ENCODE results near the gene ZNF280D.
"Not testable (repeated sequence)": the region's sequence is repeated elsewhere in the genome, so short reads cannot be mapped to it uniquely, and the experiment has no call there.

The ZNF280D gene

DNA sequence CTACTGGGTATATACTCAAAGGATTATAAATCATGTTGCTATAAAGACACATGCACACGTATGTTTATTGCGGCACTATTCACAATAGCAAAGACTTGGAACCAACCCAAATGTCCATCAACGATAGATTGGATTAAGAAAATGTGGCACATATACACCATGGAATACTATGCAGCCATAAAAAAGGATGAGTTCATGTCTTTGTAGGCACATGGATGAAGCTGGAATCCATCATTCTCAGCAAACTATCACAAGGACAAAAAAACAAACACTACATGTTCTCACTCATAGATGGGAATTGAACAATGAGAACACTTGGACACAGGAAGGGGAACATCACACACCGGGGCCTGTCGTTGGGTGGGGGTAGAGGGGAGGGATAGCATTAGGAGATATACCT, 23.8 kb downstream of the ZNF280D start:
- not testable (repeated sequence) for H3K9ac ChIP-seq (ENCODE audit: low read length); H3K27ac ChIP-seq (ENCODE audit: low read depth, low read length); H3K36me3 ChIP-seq (ENCODE audit: control insufficient read depth, insufficient read depth, low read length); H3K4me1 ChIP-seq (ENCODE audit: control insufficient read depth, insufficient read depth, low read length); H3K27me3 ChIP-seq (ENCODE audit: control insufficient read depth, insufficient read depth, low read length); H3K4me3 ChIP-seq (ENCODE audit: low read depth, low read length); H3K9me3 ChIP-seq (ENCODE audit: control insufficient read depth, insufficient read depth, low read depth, low read length)

DNA sequence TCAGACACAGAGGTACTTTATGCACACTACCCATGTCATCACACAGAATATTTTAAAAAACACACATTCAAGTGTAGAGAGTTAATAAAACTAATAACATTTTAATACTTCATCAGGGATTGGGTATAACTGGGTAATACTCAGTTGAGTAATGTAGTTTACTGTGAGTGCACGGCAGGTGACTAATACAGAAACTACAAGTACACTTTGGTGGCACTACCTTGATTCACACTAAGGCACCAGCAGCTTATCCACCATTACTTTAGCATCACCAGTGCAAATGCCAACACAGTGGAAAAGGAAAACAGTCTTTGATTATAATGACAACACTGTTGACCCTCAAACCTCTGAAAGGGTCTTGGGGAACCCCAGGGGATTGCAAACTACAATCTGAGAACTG, 33.6 kb downstream of the ZNF280D start:
- no peak overlapping the region for H3K4me3 ChIP-seq (ENCODE audit: low read depth, low read length)
- peaks cover 31% of the 10 kb centered on the region for H3K36me3 ChIP-seq (ENCODE audit: control insufficient read depth, insufficient read depth, low read length)
- no peaks in the 10 kb centered on the region for H3K27me3 ChIP-seq (ENCODE audit: control insufficient read depth, insufficient read depth, low read length)
- no peak overlapping the region for H3K27ac ChIP-seq (ENCODE audit: low read depth, low read length)
- no peaks in the 10 kb centered on the region for H3K4me1 ChIP-seq (ENCODE audit: control insufficient read depth, insufficient read depth, low read length)
- H3K9ac ChIP-seq (ENCODE audit: low read length) = no peak overlapping the region
- no peaks in the 10 kb centered on the region for H3K9me3 ChIP-seq (ENCODE audit: control insufficient read depth, insufficient read depth, low read depth, low read length)

DNA sequence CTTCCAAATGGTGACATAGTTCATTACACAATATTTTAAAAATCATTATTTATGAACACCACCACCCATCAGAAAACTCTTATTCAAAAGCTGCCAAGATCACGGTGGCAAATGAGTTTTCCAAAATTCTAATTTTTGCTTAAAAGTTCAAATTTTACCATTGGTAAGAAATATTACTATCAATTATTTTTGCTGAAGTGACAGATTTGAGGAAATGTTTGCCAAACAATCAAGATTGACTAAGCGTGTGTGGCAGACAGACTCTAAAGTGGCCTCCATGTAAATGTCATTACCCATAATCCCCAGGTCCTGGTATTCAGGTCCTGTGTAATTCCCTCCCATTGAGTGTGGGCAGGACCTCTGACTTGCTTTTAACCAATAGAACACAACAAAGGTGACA, 35.0 kb downstream of the ZNF280D start:
- Histone ChIP-seq H3K4me1 (ENCODE audit: control insufficient read depth, insufficient read depth, low read length) (no peaks in the 10 kb centered on the region), H3K27me3 (ENCODE audit: control insufficient read depth, insufficient read depth, low read length) (no peaks in the 10 kb centered on the region), H3K4me3 (ENCODE audit: low read depth, low read length) (no peak overlapping the region), H3K9ac (ENCODE audit: low read length) (no peak overlapping the region), H3K27ac (ENCODE audit: low read depth, low read length) (no peak overlapping the region), H3K36me3 (ENCODE audit: control insufficient read depth, insufficient read depth, low read length) (peaks cover 28% of the 10 kb centered on the region), H3K9me3 (ENCODE audit: control insufficient read depth, insufficient read depth, low read depth, low read length) (no peaks in the 10 kb centered on the region)

DNA sequence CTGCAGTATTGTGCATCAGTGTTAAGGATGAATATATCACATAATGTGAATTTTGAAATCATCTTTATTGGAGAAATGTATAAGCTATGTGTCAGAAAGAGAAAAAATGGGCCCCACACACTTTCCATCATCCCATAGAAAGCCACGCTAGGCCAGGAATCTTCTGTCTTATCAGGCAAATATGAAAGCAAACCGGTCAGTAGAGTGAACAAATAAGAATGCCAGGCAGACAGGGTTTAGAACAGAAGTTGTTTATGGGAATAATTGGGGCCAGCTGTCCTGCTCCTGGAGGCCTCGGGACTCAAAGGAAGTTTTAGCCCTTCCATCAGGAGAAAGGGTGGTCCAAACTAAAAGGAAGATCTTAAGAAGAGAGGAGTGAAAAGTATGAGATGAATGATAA, 39.5 kb downstream of the ZNF280D start:
- Histone ChIP-seq H3K9me3 (ENCODE audit: control insufficient read depth, insufficient read depth, low read depth, low read length) (no peaks in the 10 kb centered on the region), H3K36me3 (ENCODE audit: control insufficient read depth, insufficient read depth, low read length) (peaks cover 9% of the 10 kb centered on the region), H3K4me1 (ENCODE audit: control insufficient read depth, insufficient read depth, low read length) (no peaks in the 10 kb centered on the region), H3K4me3 (ENCODE audit: low read depth, low read length) (no peak overlapping the region), H3K27ac (ENCODE audit: low read depth, low read length) (no peak overlapping the region), H3K9ac (ENCODE audit: low read length) (no peak overlapping the region), H3K27me3 (ENCODE audit: control insufficient read depth, insufficient read depth, low read length) (no peaks in the 10 kb centered on the region)

DNA sequence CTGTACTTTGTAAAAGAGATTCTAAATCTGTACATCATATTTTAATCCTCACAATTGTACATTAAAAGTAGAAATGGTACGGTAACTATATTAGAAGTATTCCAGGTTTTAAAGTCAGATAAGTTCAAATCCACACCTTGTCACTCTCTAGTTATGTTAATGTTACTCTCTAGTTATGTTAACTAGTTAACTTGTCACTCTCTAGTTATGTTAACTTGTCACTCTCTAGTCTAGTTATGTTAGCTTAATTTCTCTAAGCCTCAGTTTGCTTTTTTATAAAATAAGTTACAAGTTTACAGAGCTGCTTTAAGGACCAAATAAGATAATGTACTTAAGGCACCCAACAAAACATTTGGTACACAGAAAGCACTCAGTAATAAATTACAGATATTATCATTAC, 42.6 kb downstream of the ZNF280D start:
- Histone ChIP-seq H3K9me3 (ENCODE audit: control insufficient read depth, insufficient read depth, low read depth, low read length) (no peaks in the 10 kb centered on the region), H3K4me1 (ENCODE audit: control insufficient read depth, insufficient read depth, low read length) (no peaks in the 10 kb centered on the region), H3K9ac (ENCODE audit: low read length) (no peak overlapping the region)

DNA sequence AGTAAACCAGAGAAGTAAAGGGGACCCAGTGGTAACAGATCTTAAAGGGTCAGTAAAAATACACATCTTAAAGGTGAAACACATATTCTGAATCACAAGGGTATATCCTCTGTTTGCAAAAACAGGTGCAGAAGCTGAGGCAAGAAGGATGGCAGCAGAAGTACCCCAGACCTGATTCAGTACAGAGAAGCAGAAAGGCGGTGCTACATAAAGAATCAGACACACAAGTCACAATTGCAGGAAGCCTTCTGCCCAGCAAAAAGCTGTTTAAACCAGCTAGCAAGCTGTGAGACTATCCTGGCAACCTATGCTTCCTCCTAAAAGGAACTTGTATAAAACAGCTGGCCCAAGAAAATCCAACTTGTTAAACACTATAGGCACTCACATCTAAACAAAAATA, 49.4 kb downstream of the ZNF280D start:
- Histone ChIP-seq H3K27ac (ENCODE audit: low read depth, low read length) (no peak overlapping the region), H3K4me3 (ENCODE audit: low read depth, low read length) (no peak overlapping the region), H3K4me1 (ENCODE audit: control insufficient read depth, insufficient read depth, low read length) (no peaks in the 10 kb centered on the region), H3K27me3 (ENCODE audit: control insufficient read depth, insufficient read depth, low read length) (no peaks in the 10 kb centered on the region), H3K36me3 (ENCODE audit: control insufficient read depth, insufficient read depth, low read length) (no peaks in the 10 kb centered on the region), H3K9me3 (ENCODE audit: control insufficient read depth, insufficient read depth, low read depth, low read length) (no peaks in the 10 kb centered on the region), H3K9ac (ENCODE audit: low read length) (no peak overlapping the region)

More for the DNA sequence above, 42.6 kb downstream of the ZNF280D start:
- no peaks in the 10 kb centered on the region for H3K27me3 ChIP-seq (ENCODE audit: control insufficient read depth, insufficient read depth, low read length)
- no peak overlapping the region for H3K27ac ChIP-seq (ENCODE audit: low read depth, low read length)
- H3K36me3 ChIP-seq (ENCODE audit: control insufficient read depth, insufficient read depth, low read length) = no peaks in the 10 kb centered on the region
- H3K4me3 ChIP-seq (ENCODE audit: low read depth, low read length) = no peak overlapping the region

DNA sequence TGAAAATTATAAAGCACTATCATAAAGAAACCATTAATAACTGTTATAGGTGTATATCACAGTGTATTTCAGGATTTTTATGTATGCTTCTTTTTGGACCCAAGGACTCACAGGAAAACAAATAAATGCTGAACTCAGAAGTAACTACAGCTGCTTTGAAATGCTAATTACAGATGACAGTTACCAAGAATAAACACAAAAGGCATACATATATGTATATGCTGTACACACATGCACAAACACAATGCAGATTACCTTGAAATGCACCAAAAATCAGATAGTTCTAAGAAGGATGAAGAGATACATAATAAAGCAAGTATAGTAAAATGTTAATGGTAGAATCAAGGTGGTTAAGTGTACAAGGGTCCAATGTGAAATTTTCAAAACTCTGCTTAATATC, 52.2 kb downstream of the ZNF280D start:
- H3K27me3 ChIP-seq (ENCODE audit: control insufficient read depth, insufficient read depth, low read length) = no peaks in the 10 kb centered on the region
- H3K4me3 ChIP-seq (ENCODE audit: low read depth, low read length) = no peak overlapping the region
- no peaks in the 10 kb centered on the region for H3K4me1 ChIP-seq (ENCODE audit: control insufficient read depth, insufficient read depth, low read length)
- H3K27ac ChIP-seq (ENCODE audit: low read depth, low read length) = no peak overlapping the region
- H3K36me3 ChIP-seq (ENCODE audit: control insufficient read depth, insufficient read depth, low read length) = no peaks in the 10 kb centered on the region
- no peak overlapping the region for H3K9ac ChIP-seq (ENCODE audit: low read length)
- H3K9me3 ChIP-seq (ENCODE audit: control insufficient read depth, insufficient read depth, low read depth, low read length) = no peaks in the 10 kb centered on the region

DNA sequence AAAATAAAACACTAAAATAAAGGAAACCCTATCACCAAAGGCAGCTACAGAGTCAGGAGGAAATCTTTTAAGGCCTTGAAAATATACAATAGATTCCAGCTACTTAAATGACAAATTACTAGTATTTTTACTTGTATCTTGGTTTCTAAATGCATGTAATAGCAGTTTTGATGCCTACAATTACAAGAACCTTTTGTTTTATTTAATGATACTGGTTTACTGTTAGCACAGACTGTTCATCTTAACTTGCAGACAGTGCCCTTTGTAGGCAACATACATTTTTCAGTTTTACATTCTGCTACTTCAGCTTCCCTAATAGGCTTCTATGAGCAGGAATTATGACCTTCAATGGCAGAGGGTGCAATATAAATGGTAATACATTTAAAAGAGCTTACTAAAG, 54.1 kb downstream of the ZNF280D start:
- no peak overlapping the region for H3K9ac ChIP-seq (ENCODE audit: low read length)
- H3K36me3 ChIP-seq (ENCODE audit: control insufficient read depth, insufficient read depth, low read length) = no peaks in the 10 kb centered on the region; the same call in 1 of the 2 replicates
- H3K4me3 ChIP-seq (ENCODE audit: low read depth, low read length) = no peak overlapping the region
- no peaks in the 10 kb centered on the region for H3K27me3 ChIP-seq (ENCODE audit: control insufficient read depth, insufficient read depth, low read length)
- no peaks in the 10 kb centered on the region for H3K9me3 ChIP-seq (ENCODE audit: control insufficient read depth, insufficient read depth, low read depth, low read length)
- H3K27ac ChIP-seq (ENCODE audit: low read depth, low read length) = no peak overlapping the region
- no peaks in the 10 kb centered on the region for H3K4me1 ChIP-seq (ENCODE audit: control insufficient read depth, insufficient read depth, low read length)

DNA sequence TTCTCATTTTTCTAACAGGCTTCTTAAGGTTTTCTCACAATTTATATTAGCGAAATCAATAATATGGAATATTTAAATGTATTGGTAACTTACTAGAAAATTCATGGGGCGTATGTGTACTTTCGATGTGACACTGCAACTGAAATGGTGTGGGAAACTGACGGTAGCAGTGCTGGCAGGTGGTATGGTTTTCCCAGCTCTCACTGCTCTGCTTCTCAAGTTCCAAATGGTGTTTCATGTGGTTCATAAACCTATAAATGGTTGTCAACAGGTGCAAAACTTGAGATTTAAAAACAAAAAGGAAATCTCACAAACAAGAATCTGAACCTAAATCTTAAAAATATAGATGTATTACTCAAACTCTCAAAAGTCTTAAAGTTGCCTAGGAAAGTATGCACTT, 54.7 kb downstream of the ZNF280D start:
- no peak overlapping the region for H3K4me3 ChIP-seq (ENCODE audit: low read depth, low read length)
- H3K27ac ChIP-seq (ENCODE audit: low read depth, low read length) = no peak overlapping the region
- H3K27me3 ChIP-seq (ENCODE audit: control insufficient read depth, insufficient read depth, low read length) = no peaks in the 10 kb centered on the region
- no peaks in the 10 kb centered on the region for H3K4me1 ChIP-seq (ENCODE audit: control insufficient read depth, insufficient read depth, low read length)
- no peak overlapping the region for H3K9ac ChIP-seq (ENCODE audit: low read length)
- H3K9me3 ChIP-seq (ENCODE audit: control insufficient read depth, insufficient read depth, low read depth, low read length) = no peaks in the 10 kb centered on the region
- H3K36me3 ChIP-seq (ENCODE audit: control insufficient read depth, insufficient read depth, low read length) = no peaks in the 10 kb centered on the region; the same call in 1 of the 2 replicates

DNA sequence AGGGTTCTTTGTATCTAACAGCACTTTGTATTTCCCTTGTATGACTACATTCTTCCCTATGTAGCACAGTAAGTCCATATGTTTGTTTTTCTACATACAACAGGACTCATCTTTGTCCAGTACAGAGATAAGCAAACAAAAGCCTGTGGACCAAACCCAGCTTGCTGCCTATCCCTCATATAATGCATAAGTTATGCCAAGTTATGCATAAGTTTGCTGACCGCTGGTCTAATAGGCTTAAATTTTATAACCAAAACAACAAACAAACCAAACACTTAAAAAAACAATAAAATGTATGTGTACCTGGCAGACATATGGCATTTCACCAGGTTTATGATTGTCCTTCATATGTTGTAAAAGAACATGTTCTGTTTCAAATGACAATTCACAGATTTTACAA, 56.0 kb downstream of the ZNF280D start:
- no peaks in the 10 kb centered on the region for H3K27me3 ChIP-seq (ENCODE audit: control insufficient read depth, insufficient read depth, low read length)
- H3K4me1 ChIP-seq (ENCODE audit: control insufficient read depth, insufficient read depth, low read length) = no peaks in the 10 kb centered on the region
- H3K9ac ChIP-seq (ENCODE audit: low read length) = no peak overlapping the region
- no peaks in the 10 kb centered on the region for H3K9me3 ChIP-seq (ENCODE audit: control insufficient read depth, insufficient read depth, low read depth, low read length)
- H3K27ac ChIP-seq (ENCODE audit: low read depth, low read length) = no peak overlapping the region
- H3K36me3 ChIP-seq (ENCODE audit: control insufficient read depth, insufficient read depth, low read length) = no peaks in the 10 kb centered on the region; the same call in 1 of the 2 replicates
- H3K4me3 ChIP-seq (ENCODE audit: low read depth, low read length) = no peak overlapping the region

DNA sequence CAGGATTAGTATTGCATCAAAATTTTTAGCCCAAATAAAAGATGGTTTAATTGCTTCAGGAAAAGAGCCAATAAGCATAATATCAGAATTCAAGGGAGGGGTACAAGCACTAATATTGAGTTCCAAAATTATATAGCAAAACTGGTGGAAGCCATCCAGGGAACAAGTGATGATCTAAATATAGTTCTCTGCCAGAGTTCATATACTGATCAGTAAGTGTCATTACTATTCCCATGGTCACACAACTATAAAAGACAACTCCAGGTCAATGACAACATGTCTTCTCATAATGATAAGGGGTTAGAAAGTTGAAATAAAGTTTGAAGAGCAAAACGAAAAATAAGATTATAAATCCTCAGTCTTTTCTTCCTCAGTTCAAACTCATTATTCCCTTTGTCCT, 57.4 kb downstream of the ZNF280D start:
- H3K27me3 ChIP-seq (ENCODE audit: control insufficient read depth, insufficient read depth, low read length) = no peaks in the 10 kb centered on the region
- H3K9me3 ChIP-seq (ENCODE audit: control insufficient read depth, insufficient read depth, low read depth, low read length) = no peaks in the 10 kb centered on the region
- H3K9ac ChIP-seq (ENCODE audit: low read length) = no peak overlapping the region
- no peak overlapping the region for H3K27ac ChIP-seq (ENCODE audit: low read depth, low read length)
- H3K36me3 ChIP-seq (ENCODE audit: control insufficient read depth, insufficient read depth, low read length) = no peaks in the 10 kb centered on the region; the same call in 1 of the 2 replicates
- H3K4me3 ChIP-seq (ENCODE audit: low read depth, low read length) = no peak overlapping the region
- no peaks in the 10 kb centered on the region for H3K4me1 ChIP-seq (ENCODE audit: control insufficient read depth, insufficient read depth, low read length)

DNA sequence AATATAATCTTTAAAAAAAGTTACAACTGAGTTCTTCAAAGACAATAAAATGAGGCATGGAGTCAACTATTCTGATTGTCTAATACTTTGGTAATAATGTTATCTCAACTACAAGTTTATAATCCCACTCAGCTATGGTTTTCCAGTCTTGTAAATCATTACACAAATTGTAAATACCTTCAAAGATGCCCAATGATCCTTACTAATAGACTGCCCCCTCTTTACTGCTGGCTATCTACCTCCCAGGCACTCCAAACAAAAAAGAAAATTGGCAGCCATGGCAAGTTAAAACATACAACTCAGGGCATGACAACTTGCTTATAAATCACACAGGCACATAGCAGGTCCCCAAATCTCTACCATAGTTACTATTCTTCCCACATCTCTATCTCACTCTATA, 58.5 kb downstream of the ZNF280D start:
- Histone ChIP-seq H3K4me1 (ENCODE audit: control insufficient read depth, insufficient read depth, low read length) (no peaks in the 10 kb centered on the region), H3K4me3 (ENCODE audit: low read depth, low read length) (no peak overlapping the region), H3K9ac (ENCODE audit: low read length) (no peak overlapping the region), H3K9me3 (ENCODE audit: control insufficient read depth, insufficient read depth, low read depth, low read length) (no peaks in the 10 kb centered on the region), H3K27me3 (ENCODE audit: control insufficient read depth, insufficient read depth, low read length) (no peaks in the 10 kb centered on the region), H3K36me3 (ENCODE audit: control insufficient read depth, insufficient read depth, low read length) (no peaks in the 10 kb centered on the region; the same call in 1 of the 2 replicates), H3K27ac (ENCODE audit: low read depth, low read length) (no peak overlapping the region)
